Osteoblast (primary cell): Measurements from ENCODE around the gene CHAD. TPM values are rescaled to one million over a fixed set of nuclear protein-coding genes. Genes with fewer than 3 reads are reported as not detected.
"Not testable (repeated sequence)": the region's sequence is repeated elsewhere in the genome, so short reads cannot be mapped to it uniquely, and the experiment has no call there.

Source experiments
- DNase-seq: peaks from one replicate; pipeline ENCODE4 v3.0.0; 2011; ENCODE audit warnings: low spot score, mixed read lengths; ENCODE audit not compliant: insufficient read length; ENCODE audit errors: missing footprints
- H2AFZ ChIP-seq: 2 replicates; pipeline ENCODE4 v1.6.0; 2011; ENCODE audit warnings: mild to moderate bottlenecking, low read length
- H3K27ac ChIP-seq: 2 replicates; pipeline ENCODE4 v1.5.1; 2011; ENCODE audit warnings: mild to moderate bottlenecking, low read depth, low read length, moderate library complexity
- H3K27me3 ChIP-seq: 2 replicates; pipeline ENCODE4 v1.6.0; 2012; ENCODE audit warnings: mild to moderate bottlenecking, control low read depth, inconsistent platforms, low read length, moderate library complexity; ENCODE audit not compliant: insufficient read depth
- H3K36me3 ChIP-seq: 2 replicates; pipeline ENCODE4 v1.5.1; 2011; ENCODE audit warnings: mild to moderate bottlenecking, low read length, control low read depth, moderate library complexity; ENCODE audit not compliant: insufficient read depth
- H3K4me1 ChIP-seq: 2 replicates; pipeline ENCODE4 v1.5.1; 2011; ENCODE audit warnings: mild to moderate bottlenecking, low read length, control low read depth, moderate library complexity; ENCODE audit not compliant: insufficient read depth
- H3K4me2 ChIP-seq: 2 replicates; pipeline ENCODE4 v1.6.0; 2011; ENCODE audit warnings: mild to moderate bottlenecking, low read length; ENCODE audit not compliant: insufficient read depth
- H3K4me3 ChIP-seq: fragments of 200-600 bp; sonication (generic); 3 replicates; pipeline ENCODE4 v1.5.1; 2012; ENCODE audit warnings: mild to moderate bottlenecking, low read length, inconsistent platforms; ENCODE audit not compliant: insufficient read depth
- H3K79me2 ChIP-seq: 2 replicates; pipeline ENCODE4 v1.6.0; 2012; ENCODE audit warnings: mild to moderate bottlenecking, low read length, control low read depth, inconsistent platforms; ENCODE audit not compliant: insufficient read depth
- H3K9me3 ChIP-seq: 2 replicates; pipeline ENCODE4 v1.5.1; 2011; ENCODE audit warnings: low read depth, low read length, control low read depth
- H4K20me1 ChIP-seq: 2 replicates; pipeline ENCODE4 v1.6.0; 2012; ENCODE audit warnings: mild to moderate bottlenecking, low read length, control low read depth; ENCODE audit not compliant: insufficient read depth
- total RNA-seq: library from RNA; depleted of rRNA; stranded (reverse); fragments of >200 nt; gene quantifications from 2 replicates; pipeline ENCODE4 v1.2.3, GENCODE V29; 2012
- TF ChIP-seq, protein P1 (sequence below): IDR thresholded peaks from 2 replicates; pipeline ENCODE4 v1.5.1; 2011; ENCODE audit warnings: mild to moderate bottlenecking, low read depth, low read length, moderate library complexity; ENCODE audit errors: extremely low read depth

CHAD gene
- total RNA-seq, 1 donor, result not detected

DNA sequence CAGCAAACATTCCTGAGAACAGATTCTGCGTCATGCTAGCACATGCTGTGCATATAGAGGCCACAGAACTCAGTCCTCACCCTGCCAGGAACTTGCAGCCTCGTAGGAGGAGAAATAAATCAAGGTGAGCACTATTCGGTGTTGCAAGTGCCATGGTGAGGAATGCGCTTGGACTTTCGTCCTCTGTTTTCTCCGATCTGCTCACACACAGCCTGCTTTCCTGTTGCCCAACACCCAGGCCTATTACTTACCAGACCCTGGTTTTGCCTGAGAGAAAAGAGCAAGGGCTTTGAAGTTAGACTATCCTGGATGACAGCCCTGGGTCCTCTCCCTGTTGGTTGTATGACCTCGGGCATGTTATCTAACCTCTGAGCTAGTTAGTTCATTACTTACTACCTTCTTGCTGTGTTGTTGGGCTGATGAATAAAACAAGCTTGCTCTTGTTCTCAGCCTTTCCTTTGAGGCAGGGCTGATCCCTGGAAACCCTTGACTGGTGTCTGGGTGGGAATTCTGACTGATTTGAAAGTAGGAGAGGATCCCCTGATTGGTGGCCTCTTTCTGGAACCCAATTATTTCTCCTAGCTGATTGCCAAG is 39.8 kb downstream of the CHAD start:
- peak; percentile 19 for DNase-seq
- Histone ChIP-seq H4K20me1 (peaks cover 9% of the 10 kb centered on the region), H3K4me3 (no peak overlapping the region), H3K4me2 (no peak overlapping the region), H3K79me2 (peaks cover 42% of the 10 kb centered on the region), H3K9me3 (no peaks in the 10 kb centered on the region), H3K27ac (no peak overlapping the region), H2AFZ (no peak overlapping the region), H3K27me3 (no peaks in the 10 kb centered on the region), H3K4me1 (peaks cover 33% of the 10 kb centered on the region), H3K36me3 (peaks cover 2% of the 10 kb centered on the region)
- TF ChIP-seq, protein P1, sequence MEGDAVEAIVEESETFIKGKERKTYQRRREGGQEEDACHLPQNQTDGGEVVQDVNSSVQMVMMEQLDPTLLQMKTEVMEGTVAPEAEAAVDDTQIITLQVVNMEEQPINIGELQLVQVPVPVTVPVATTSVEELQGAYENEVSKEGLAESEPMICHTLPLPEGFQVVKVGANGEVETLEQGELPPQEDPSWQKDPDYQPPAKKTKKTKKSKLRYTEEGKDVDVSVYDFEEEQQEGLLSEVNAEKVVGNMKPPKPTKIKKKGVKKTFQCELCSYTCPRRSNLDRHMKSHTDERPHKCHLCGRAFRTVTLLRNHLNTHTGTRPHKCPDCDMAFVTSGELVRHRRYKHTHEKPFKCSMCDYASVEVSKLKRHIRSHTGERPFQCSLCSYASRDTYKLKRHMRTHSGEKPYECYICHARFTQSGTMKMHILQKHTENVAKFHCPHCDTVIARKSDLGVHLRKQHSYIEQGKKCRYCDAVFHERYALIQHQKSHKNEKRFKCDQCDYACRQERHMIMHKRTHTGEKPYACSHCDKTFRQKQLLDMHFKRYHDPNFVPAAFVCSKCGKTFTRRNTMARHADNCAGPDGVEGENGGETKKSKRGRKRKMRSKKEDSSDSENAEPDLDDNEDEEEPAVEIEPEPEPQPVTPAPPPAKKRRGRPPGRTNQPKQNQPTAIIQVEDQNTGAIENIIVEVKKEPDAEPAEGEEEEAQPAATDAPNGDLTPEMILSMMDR, result no peak

DNA sequence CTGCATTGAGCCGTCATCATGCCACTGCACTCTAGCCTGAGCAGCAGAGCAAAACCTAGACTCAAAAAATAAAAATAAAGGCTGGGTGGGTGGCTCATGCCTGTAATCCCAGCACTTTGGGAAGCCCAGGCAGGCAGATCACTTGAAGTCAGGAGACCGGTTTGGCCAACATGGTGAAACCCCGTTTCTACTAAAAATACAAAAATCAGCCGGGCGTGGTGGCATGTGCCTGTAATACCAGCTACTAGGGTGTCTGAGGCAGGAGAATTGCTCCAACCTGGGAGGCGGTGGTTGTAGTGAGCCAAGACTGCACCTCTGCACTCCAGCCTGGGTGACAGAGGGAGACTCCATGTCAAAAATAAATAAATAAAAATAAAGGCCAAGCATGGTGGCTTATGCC is 40.6 kb downstream of the CHAD start:
- not testable (repeated sequence) for H4K20me1 ChIP-seq, H3K27ac ChIP-seq, H3K4me3 ChIP-seq, DNase-seq, H3K36me3 ChIP-seq, H3K4me2 ChIP-seq, H2AFZ ChIP-seq, H3K9me3 ChIP-seq, H3K27me3 ChIP-seq
- peaks cover 40% of the 10 kb centered on the region for H3K4me1 ChIP-seq
- peaks cover 42% of the 10 kb centered on the region for H3K79me2 ChIP-seq

DNA sequence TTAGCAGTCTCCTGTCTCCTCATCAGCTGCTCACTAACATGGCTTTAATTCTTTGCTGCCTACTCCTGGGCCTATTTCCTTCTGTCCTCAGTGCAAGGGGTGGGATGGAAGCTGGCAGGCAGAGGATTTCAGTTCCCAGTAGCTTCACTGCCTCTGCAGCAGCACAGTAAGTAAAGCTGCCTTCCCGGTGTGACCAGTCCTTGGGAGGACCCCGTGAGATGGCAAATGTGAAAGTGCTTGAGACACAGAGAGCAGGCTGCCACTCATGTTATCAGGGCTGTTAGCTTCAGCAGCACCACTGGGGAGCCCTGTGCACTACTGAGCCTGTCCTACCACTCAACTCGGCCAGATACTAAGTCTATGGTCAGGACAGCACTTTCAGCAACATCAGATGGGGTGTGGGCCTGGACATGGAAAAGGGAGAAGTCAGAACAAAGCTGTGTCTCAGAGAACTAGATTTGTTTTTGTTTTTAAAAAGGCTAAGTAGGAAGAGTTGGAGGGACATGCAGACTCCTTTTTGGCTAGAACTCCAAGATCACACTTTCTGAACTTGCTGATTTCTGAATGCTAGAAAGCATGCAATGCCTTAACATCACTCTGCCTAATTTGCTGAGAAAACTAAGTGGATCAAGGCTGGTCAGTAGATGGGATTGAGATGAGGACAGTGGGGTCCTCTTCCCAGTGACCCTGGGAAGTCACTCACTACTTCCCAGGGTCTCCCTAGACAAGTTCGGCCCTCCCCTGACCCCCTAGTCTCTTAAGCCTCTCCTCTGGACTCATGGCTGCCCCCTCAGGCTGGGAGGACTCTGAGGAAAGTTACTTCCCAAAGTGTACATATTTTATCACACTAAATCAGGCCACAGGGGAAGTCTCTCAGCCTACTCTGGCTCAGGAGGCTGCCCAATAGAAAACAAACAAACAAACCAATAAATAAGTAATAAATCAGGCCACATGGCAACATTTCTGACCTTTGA is 41.6 kb downstream of the CHAD start:
- Histone ChIP-seq H3K4me2 (peak overlapping the region; percentile 93), H3K27ac (peak overlapping the region; percentile 43), H3K27me3 (no peaks in the 10 kb centered on the region), H3K4me1 (peaks cover 40% of the 10 kb centered on the region), H2AFZ (peak overlapping the region; percentile 21), H3K36me3 (no peaks in the 10 kb centered on the region), H4K20me1 (peaks cover 9% of the 10 kb centered on the region), H3K4me3 (peak overlapping the region; percentile 77), H3K9me3 (no peaks in the 10 kb centered on the region), H3K79me2 (peaks cover 39% of the 10 kb centered on the region)
- TF ChIP-seq, protein P1, result peak; percentile 30
- peak; percentile 92 for DNase-seq

DNA sequence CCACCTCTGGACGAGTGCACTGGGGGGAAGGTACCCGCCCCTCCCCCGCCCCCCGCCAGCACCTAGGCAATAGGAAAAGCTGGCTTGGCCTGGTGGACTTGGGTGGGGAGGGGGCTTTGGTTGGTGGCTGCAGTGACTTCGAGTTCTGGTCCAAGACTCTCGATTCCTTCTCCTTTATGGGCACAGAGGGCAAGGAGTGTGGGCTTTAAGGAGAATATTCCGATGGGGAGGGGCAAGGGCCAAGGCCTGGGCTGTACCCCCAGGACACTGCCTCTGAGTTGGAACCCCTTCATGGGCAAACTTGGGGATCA is 42.3 kb downstream of the CHAD start:
- Histone ChIP-seq H2AFZ (peak overlapping the region; percentile 21), H3K27ac (peak overlapping the region; percentile 43), H3K4me2 (peak overlapping the region; percentile 93)

More for the DNA sequence above, 42.3 kb downstream of the CHAD start:
- no peak for DNase-seq
- Histone ChIP-seq H3K36me3 (no peaks in the 10 kb centered on the region), H3K9me3 (no peaks in the 10 kb centered on the region), H3K27me3 (no peaks in the 10 kb centered on the region), H3K4me3 (peak overlapping the region; percentile 77), H3K4me1 (peaks cover 44% of the 10 kb centered on the region), H4K20me1 (peaks cover 9% of the 10 kb centered on the region), H3K79me2 (peaks cover 37% of the 10 kb centered on the region)
- TF ChIP-seq, protein P1, result no peak
